Nephron progenitor cell (in vitro differentiated cells): Measurements from ENCODE around the gene MAPK12.
A peak's percentile ranks its signal among the peaks of the same experiment; 100 is the strongest.

ENCODE experiments used
- DNase-seq: peaks from one replicate; pipeline ENCODE4 v3.0.0; 2021
- H3K27ac Mint-ChIP-seq: 2 replicates; pipeline ENCODE4 v1.8.0; 2021; ENCODE audit warnings: mild to moderate bottlenecking, moderate library complexity, mixed read lengths
- H3K27me3 Mint-ChIP-seq: 2 replicates; pipeline ENCODE4 v1.8.0; 2021; ENCODE audit warnings: mild to moderate bottlenecking, low read depth, mixed read lengths; ENCODE audit not compliant: poor library complexity
- H3K36me3 Mint-ChIP-seq: 2 replicates; pipeline ENCODE4 v1.8.0; 2021; ENCODE audit warnings: low read depth, mixed read lengths
- H3K4me1 Mint-ChIP-seq: 2 replicates; pipeline ENCODE4 v1.8.0; 2021; ENCODE audit warnings: mixed read lengths
- H3K4me3 Mint-ChIP-seq: 2 replicates; pipeline ENCODE4 v1.8.0; 2021; ENCODE audit warnings: mild to moderate bottlenecking, moderate library complexity, mixed read lengths
- H3K9me3 Mint-ChIP-seq: 2 replicates; pipeline ENCODE4 v1.8.0; 2021; ENCODE audit warnings: mild to moderate bottlenecking, moderate library complexity, mixed read lengths
- TF ChIP-seq, protein P1 (sequence below): fragments of 200-600 bp; sonication (generic); IDR thresholded peaks from 2 replicates; pipeline ENCODE4 v1.5.0; 2021; ENCODE audit warnings: antibody characterized with exemption

MAPK12 gene

DNA sequence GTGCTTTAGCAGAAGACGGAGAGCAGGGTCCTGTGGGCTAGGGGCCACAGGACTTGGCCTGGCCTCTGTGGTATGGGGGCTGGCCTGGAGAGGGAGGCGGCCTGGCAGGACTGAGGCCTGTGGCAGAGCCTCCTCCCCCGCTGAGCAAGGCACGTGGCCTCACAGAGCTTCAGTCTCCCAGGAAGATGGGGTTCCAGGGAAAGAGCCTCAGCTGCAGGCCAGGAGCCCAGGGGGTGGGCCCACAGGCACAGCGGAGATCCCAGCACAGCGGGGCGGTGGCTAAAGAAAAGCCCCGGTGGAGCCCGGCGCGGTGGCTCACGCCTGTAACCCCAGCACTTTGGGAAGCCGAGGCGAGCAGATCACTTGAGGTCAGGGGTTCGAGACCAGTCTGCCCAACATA is 2.2 kb downstream of the MAPK12 start:
- H3K4me3 Mint-ChIP-seq, result peak overlapping the region; percentile 59

DNA sequence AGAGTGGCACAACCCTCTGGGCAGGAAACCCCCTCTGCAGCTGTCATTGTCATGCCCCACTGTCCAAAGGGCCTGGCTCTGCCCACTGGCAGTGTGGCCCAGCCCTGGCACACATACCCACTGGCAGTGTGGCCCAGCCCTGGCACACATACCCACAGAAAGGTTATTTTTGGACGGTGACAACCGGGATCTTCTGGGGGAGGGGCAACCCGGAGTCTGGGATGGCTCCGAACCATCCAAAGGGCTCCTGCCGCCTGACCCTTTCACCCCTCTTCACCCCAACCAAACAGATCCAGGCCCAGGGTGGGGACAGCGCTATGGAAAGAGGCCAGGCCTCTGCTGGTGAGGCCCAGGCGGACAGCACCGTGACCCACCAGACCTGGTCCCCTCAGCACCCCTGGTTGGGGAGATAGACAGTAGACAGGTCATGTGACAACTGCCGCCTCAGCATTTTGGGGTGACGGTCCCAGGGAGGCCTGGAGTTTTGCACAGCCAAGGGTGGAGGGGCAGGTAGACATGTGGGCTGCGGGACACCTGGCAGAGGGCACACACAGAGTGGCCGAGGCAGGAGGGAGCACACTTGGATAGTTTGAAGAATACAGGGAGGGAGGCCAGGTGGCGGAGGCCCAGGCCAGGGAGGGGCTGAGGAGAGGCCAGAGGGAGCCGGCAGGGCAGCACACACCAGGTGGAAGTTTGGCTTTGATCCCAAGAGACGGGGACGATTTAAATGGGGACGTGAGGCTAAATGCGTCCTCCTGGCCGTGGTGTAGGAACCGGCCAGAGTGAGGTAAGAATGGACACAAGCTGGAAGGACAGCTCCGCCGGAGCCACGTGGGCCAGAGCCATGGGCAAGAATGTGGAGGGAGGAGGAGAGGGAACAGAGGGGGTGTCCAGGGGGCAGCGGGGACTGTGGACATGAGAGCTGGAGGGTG is 2.9 kb downstream of the MAPK12 start:
- no peak for DNase-seq
- peaks cover 35% of the 10 kb centered on the region for H3K4me1 Mint-ChIP-seq
- H3K36me3 Mint-ChIP-seq, result no peaks in the 10 kb centered on the region
- H3K4me3 Mint-ChIP-seq, result peak overlapping the region; percentile 52
- no peak overlapping the region for H3K27ac Mint-ChIP-seq
- TF ChIP-seq, protein P1, sequence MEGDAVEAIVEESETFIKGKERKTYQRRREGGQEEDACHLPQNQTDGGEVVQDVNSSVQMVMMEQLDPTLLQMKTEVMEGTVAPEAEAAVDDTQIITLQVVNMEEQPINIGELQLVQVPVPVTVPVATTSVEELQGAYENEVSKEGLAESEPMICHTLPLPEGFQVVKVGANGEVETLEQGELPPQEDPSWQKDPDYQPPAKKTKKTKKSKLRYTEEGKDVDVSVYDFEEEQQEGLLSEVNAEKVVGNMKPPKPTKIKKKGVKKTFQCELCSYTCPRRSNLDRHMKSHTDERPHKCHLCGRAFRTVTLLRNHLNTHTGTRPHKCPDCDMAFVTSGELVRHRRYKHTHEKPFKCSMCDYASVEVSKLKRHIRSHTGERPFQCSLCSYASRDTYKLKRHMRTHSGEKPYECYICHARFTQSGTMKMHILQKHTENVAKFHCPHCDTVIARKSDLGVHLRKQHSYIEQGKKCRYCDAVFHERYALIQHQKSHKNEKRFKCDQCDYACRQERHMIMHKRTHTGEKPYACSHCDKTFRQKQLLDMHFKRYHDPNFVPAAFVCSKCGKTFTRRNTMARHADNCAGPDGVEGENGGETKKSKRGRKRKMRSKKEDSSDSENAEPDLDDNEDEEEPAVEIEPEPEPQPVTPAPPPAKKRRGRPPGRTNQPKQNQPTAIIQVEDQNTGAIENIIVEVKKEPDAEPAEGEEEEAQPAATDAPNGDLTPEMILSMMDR, result no peak
- no peaks in the 10 kb centered on the region for H3K27me3 Mint-ChIP-seq
- no peaks in the 10 kb centered on the region for H3K9me3 Mint-ChIP-seq

More for the DNA sequence above, 2.2 kb downstream of the MAPK12 start:
- no peak for DNase-seq
- H3K27ac Mint-ChIP-seq, result no peak overlapping the region
- H3K9me3 Mint-ChIP-seq, result no peaks in the 10 kb centered on the region
- H3K4me1 Mint-ChIP-seq, result peaks cover 35% of the 10 kb centered on the region
- peaks cover 2% of the 10 kb centered on the region for H3K27me3 Mint-ChIP-seq
- TF ChIP-seq, protein P1, result no peak
- H3K36me3 Mint-ChIP-seq, result no peaks in the 10 kb centered on the region

DNA sequence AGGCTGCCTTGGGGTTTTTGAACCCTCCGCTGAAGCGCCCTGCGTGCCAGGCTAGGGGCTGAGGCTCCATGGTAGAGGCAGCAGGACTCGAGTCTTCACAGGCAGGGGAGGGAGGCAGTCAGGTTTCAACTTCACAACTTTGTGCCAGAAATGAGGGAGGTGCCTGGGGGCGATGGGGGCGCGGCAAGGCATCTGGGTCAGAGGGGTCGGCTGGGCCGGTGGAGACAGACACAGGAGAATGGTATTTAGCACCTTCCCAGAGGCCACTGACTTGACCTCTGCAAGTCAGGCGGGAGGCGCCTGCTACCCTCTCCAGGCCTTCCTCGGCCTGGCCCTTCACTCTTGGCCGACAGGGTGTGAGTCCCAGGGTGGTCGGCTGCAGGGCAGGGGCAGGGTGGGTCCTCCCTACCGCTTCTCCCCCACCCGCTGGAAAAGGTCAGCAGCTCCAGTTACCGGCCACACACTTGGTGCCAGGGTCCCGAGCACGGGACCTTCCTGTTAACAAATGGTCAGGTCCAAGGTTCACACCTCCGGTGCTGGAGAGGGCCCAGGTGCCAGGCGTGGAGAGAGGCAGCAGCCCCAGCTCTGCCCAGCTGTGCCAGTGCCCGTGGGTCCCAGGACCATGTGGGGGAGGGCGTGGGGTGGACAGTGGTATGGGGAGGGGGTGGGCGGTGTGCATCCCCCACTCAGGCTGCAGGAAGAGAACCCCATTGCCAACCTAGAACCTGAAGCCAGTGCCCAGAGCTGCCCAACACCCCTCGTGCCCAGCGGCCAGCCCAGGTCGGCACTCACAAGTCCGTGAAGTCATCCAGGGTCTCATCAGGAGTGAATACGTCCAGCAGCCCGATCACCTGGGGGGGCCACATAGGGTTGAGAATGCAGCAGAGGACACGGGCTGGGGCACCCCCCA is 3.8 kb downstream of the MAPK12 start:
- H3K27ac Mint-ChIP-seq, result no peak overlapping the region
- no peaks in the 10 kb centered on the region for H3K36me3 Mint-ChIP-seq
- no peaks in the 10 kb centered on the region for H3K27me3 Mint-ChIP-seq
- peaks cover 29% of the 10 kb centered on the region for H3K4me1 Mint-ChIP-seq
- peak overlapping the region; percentile 32 for H3K4me3 Mint-ChIP-seq
- no peaks in the 10 kb centered on the region for H3K9me3 Mint-ChIP-seq
- peak; percentile 54 for DNase-seq
- TF ChIP-seq, protein P1, result no peak

DNA sequence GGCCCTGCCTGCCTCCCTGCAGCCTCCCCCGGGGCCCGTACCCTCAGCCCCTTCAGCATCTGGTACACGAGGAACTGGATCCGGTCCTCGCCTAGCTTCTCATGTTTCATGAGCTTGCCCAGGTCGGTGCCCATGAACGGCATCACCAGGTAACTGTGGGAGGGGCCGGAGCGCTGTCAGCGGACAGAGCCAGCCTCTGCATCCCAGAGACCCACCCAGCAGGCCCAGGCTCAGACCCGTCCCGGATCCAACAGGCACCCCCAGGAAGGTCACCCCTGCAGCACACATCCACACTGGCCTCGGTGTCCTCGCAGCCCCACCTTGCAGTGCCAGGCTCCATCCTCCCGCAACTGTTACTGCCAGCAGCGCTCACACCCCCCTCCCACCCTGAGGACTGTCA is 4.4 kb downstream of the MAPK12 start:
- no peak for DNase-seq
- Mint-ChIP-seq H3K9me3 (no peaks in the 10 kb centered on the region), H3K4me3 (peak overlapping the region; percentile 32), H3K36me3 (no peaks in the 10 kb centered on the region), H3K4me1 (peaks cover 23% of the 10 kb centered on the region), H3K27me3 (no peaks in the 10 kb centered on the region), H3K27ac (no peak overlapping the region)
- TF ChIP-seq, protein P1, result no peak

DNA sequence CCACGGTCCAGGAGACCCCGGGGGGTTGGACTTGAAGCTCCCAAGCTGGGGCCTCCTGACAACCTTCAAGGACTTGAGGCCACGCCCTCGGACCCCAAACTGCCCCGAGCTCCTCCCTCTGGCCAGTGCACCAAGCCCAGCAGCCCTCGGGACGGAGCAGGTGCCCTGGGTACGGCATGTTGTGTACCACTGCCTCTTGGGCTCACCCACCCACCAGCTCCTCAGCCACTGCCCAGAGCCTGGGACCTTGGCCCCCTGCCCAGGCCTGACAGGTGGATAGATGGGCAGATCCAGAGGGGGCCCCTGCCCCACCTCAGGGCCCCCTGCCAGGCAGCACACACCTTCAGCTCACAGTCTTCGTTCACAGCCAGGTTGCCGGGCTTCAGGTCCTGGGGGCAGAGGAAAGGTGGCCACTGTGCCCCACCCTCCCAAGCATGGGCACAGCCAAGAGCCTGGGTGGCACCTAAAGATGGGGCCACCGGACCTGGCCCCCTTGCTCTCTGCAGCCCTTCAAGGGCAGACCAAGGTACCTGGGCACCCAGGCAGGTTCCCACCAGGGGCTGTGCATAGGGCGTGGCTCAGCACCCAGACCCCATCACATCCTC is 5.1 kb downstream of the MAPK12 start:
- Mint-ChIP-seq H3K36me3 (no peaks in the 10 kb centered on the region), H3K4me1 (peaks cover 21% of the 10 kb centered on the region), H3K27ac (no peak overlapping the region), H3K4me3 (no peak overlapping the region), H3K27me3 (no peaks in the 10 kb centered on the region), H3K9me3 (no peaks in the 10 kb centered on the region)
- DNase-seq, result no peak
- TF ChIP-seq, protein P1, result no peak
